HG03066 (cell line): ENCODE data around the gene MYO6.

Experiments
- ATAC-seq: cut with Tn5 transposase; IDR thresholded peaks from one replicate; pipeline ENCODE4 v1.9.1; 2021; ENCODE audit warnings: low read depth; ENCODE audit not compliant: unreplicated experiment

MYO6 gene

DNA sequence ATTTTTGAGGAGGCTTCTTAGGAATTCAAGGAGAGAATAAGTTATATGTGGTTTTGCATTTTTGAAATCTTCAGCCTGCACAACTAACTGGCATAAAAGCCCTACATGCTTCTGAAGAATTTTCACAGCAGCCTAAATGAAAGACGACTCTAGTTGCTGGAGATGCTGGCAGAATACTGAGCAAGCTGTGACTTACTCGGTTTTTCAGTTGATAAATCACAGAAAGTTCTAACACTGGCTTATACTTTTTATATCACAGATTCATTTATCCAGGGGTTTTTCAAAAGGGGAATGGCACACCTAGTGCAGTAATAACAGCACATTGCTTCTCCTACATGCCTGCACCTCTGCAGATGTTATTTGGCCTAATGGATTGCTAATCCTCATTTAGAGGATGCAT is 188.8 kb downstream of the MYO6 start:
- no peak for ATAC-seq

DNA sequence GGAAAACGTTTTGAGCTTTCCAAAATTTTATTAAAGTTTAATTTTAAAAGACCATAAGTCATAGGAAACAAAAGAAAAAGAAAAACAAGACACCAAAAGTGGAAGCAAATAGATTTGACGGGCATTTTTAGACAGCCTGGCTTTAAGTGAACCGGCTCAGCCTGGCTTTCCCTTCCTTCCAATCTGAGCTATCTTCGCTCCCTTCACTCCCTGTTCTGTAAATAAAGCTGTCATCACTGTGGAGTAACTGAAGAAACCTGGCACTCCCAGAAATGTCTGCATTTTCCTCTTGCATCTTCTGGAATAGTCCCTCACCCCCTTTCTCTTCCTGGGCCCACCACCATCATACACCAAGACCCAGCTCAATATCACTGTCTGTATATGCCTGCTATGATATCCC is 191.5 kb downstream of the MYO6 start:
- ATAC-seq, result no peak

DNA sequence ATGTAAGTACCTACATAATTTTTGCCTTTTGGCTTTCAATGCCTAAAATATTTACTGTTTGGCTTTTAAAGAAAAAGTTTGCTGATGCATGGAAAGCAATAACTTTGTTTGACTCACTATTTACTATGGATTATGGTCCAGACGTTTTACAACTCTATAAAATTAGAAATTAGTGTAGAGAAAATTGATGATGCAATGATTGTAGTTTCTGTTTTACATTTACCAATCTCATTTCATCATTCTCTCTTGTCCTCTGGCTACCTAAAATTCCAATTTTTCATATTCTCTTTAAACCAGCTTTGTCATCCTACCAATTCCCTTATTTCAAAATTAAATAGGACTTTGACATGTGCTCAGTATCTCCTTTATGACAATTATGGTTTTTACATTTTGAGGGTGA is 192.5 kb downstream of the MYO6 start:
- ATAC-seq, result no peak

DNA sequence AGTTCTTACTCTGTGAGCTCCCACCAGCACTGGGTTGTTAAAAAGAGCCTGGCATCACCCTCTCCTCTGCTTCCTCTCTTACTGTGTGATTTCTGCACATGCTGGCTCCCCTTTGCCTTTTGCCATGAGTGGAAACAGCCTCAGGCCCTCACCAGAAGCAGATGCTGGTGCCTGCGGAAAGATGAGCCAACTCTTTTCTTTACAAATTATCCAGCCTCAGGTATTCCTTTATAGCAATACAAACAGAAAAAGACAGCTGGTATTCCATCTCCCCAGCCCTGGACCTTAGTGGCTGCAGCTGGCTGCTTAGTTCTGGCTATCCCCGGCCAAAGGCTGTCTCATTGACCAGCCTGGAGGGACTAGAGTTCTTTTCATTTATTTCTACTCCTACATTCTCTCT is 194.3 kb downstream of the MYO6 start:
- ATAC-seq, result no peak

DNA sequence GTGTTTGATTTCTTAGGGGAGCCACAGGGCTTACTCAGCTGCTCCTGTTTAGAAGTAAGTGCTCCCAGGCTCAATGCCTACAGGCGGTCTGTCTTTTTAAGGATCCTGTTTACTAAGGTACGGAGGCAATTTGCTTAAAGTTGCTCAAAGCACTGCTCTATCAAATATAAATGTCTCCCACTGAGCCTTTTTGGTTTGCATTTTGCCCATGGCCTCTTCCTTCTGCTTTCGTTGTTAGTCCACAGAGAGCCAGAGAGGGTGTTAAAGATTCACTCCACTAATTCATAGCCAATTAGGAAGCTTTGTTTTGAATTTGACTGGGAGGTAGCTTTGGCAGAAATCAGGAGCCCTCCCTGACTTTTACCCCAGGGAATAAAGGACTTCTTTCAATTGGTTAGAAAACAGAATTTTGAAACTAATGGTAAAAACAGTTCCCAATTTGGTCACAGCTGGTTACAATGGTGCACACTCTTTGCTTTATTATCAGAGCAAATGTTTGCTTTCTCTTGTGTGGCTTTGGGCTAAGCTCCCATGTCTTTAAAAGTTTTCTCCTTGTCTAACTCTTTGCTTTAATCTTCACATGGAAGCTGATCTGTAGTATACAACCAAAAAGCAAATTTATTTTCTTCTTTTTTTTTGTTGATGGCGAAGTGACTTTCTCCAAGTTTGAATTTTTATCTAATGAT is 197.2 kb downstream of the MYO6 start:
- ATAC-seq, result no peak

DNA sequence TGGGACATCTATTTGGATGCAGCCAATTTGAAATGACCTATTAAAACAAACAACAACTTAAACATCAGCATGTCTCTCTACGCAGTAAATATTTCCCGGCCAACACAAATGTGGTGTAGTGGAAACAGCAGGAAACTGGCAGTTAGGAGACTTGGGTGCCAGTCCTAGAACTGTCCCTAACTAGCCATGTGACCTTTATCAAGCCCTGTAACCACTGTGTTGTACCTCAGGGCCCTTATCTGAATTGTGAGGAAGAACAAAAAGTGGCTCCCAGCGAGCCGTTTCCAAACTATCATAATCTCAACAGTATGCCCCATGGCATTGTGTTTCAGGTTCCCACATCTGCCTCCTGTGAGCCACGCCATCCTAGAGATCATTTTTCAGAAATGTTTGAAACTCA is 198.9 kb downstream of the MYO6 start:
- ATAC-seq, result no peak

DNA sequence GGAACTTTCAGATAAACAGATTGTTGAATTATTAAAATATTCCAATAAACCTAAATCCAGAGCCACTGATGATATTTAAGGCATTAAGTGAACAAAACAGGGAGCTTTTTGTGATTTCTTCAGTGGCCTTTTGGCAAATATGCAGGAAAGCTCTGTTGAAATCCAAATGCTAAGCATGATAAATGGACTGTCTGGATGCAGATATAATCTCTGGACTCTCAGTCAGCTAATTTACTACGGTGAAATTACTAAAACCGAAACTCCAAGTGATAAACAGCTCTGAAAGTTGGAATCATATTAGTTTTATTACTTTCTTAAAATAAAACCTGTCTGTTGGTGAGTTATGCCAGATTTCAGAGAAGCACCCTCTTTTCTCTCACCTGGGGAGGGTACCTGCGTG is 203.1 kb downstream of the MYO6 start:
- ATAC-seq, result no peak

DNA sequence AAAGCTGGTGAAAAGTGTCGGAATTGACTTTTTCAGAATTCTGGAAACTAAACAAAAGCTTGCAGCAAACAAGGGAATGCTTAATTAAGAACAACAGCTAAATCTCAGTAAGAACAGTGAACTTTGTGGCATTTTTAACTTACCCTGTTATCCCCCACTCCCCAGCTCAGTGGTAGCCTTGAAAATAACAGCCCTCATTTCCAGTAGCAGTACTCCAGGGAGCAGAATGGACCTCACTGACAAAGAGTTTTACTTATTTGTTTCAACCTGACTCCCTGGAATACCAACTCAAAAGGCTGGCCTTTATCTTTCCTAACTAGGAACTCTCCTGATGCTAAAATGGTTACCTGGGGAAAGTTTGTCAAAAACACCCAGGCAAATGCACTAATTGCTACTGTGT is 214.5 kb downstream of the MYO6 start:
- no peak for ATAC-seq

DNA sequence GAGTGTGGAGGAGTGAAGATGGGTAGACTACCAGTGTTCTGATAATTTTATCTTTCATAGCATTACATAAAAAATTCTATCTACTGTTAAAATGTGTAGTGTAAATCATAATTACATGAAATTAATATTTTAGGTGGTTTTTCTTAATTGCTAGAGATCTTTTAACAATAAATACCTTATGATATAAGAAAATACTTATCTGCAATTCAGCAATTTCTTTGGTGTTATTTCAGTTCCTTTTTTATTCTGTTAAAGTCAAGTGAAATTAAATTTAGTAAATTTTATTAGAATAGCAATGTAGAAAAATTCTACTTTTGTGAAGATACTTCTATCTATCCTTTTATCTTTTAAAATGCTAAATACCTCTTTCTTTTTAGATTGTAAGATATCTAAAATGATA is 219.1 kb downstream of the MYO6 start:
- no peak for ATAC-seq
